Mucosa of rectum (tissue), 2 donors: ENCODE measurements around the gene FRMD6.
A peak's percentile ranks its signal among the peaks of the same experiment; 100 is the strongest.

Source experiments
- H3K27ac ChIP-seq, 2 donors: one replicate each; pipeline ENCODE4 v1.7.0; 2013; ENCODE audit warnings: inconsistent platforms in 2 of 2, low read depth in 2 of 2, low read length in 2 of 2
- H3K27me3 ChIP-seq, 2 donors: one replicate each; pipeline ENCODE4 v1.7.0; 2013; ENCODE audit warnings: low read length in 2 of 2; ENCODE audit not compliant: control insufficient read depth in 2 of 2, insufficient read depth in 2 of 2
- H3K36me3 ChIP-seq, 2 donors: one replicate each; pipeline ENCODE4 v1.7.0; 2013; ENCODE audit warnings: low read length in 2 of 2; ENCODE audit not compliant: control insufficient read depth in 2 of 2, insufficient read depth in 2 of 2
- H3K4me1 ChIP-seq, 2 donors: one replicate each; pipeline ENCODE4 v1.7.0; 2013; ENCODE audit warnings: low read length in 2 of 2, mild to moderate bottlenecking in 1 of 2; ENCODE audit not compliant: control insufficient read depth in 2 of 2, insufficient read depth in 2 of 2
- H3K4me3 ChIP-seq, 2 donors: one replicate each; pipeline ENCODE4 v1.7.0; 2013; ENCODE audit warnings: low read length in 2 of 2
- H3K9ac ChIP-seq, 2 donors: one replicate each; pipeline ENCODE4 v1.7.0; 2013; ENCODE audit warnings: low read length in 2 of 2, low read depth in 1 of 2, mild to moderate bottlenecking in 1 of 2
- H3K9me3 ChIP-seq, 2 donors: one replicate each; pipeline ENCODE4 v1.7.0; 2013; ENCODE audit warnings: low read length in 2 of 2; ENCODE audit not compliant: control insufficient read depth in 2 of 2
- donor health status: healthy.
- donor health status: Normal muscosa, but diverticular disease.

Gene FRMD6

DNA sequence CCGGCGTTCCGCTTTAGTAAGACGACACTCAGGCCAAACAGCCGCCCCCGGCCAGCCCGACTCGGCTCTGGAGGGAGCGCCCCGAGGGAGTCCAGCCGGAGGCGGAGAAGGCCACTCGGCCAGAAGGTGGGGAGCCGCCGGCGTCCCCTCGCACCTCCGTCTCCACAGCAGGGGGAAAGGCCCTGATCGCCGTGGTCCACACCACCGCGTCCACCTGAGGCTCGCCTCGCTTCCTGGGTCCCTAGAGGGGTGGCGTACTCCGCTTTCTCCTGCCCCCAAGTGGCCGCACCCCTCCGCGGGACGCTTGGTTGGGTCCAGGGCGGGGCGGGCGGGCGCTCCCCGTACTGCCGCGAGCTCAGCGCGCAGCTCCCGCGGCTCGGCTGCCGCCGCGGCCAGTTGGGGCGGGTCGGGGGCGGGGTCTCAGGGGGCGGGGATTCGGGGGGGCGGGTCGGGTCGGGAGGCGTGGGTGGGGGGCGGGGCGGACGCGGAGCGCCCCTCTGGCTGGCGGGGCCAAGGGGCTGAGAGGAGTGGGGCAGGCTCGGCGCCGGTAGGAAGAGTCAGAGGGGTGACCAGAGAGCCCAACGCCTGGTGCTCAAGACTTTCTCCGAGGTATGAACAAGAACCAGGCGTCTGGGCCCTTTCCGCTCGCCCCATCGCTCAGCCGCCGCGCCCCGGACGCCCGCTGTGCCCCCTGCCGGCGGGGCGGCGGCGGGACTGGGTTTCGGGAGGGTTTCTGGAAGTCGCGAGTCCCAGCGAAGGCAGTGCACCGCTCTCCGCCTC is at the start of gene FRMD6:
FRMD6 (plus strand) TSS at position 523 of the 780 bp plus-strand sequence. CDS start 37,927 bp downstream, outside the sequence.
- H3K27ac ChIP-seq = peak within 1 kb of the TSS; percentile 89 to 92
- no peaks in the 10 kb centered on the region for H3K36me3 ChIP-seq
- peaks cover 9 to 11% of the 10 kb centered on the region in 2 donors for H3K4me1 ChIP-seq
- no peaks in the 10 kb centered on the region for H3K9me3 ChIP-seq
- H3K27me3 ChIP-seq = peaks cover 0 to 20% of the 10 kb centered on the region in 2 donors
- H3K9ac ChIP-seq = peak within 1 kb of the TSS; percentile 93
- peak within 1 kb of the TSS; percentile 84 to 95 for H3K4me3 ChIP-seq

DNA sequence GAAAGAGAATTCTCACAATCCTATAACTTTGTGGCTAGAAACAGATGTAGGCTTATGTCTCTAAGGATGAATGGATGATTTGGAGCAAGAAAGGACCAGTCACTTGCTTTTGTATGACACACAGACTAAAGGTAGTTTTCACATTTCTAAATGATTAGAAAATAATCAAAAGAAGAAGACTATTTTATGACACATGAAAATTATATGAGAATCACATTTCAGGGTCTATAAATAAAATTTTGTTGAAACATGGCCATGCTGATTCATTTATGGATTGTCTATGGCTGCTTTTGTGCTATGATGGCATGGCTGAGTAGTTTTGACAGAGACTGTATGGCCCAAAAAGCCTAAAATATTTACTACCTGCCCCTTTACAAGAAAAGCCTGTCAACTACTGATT is 49.4 kb upstream of the FRMD6 start:
- Histone ChIP-seq H3K4me3 (no peak overlapping the region), H3K27ac (no peak overlapping the region), H3K9ac (no peak overlapping the region), H3K9me3 (no peaks in the 10 kb centered on the region), H3K27me3 (no peaks in the 10 kb centered on the region), H3K4me1 (no peaks in the 10 kb centered on the region), H3K36me3 (no peaks in the 10 kb centered on the region)

DNA sequence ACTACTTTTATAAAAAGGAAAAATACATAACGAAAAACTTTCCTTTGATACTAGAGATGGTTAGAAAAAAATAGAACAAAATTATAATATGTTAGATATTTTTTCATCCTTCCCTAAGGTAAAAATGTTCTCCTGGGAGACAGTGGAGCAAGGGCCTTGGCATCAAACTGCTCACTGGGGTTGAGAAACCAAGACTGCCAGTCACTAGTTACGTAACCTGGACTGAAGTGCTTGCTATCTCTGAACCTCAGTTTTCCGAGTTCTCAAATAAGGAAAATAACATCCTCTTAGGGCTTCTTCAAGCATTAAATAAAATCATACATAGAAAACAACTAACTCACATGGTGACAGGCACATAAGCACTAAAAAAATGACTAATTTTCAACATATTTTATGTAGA is 48.2 kb upstream of the FRMD6 start:
- Histone ChIP-seq H3K4me1 (no peaks in the 10 kb centered on the region), H3K9ac (no peak overlapping the region), H3K9me3 (no peaks in the 10 kb centered on the region), H3K4me3 (no peak overlapping the region), H3K27me3 (no peaks in the 10 kb centered on the region), H3K36me3 (no peaks in the 10 kb centered on the region), H3K27ac (no peak overlapping the region)

- no peak overlapping the region for H3K27ac ChIP-seq
- H3K27me3 ChIP-seq = no peaks in the 10 kb centered on the region
- H3K9me3 ChIP-seq = no peaks in the 10 kb centered on the region
- no peak overlapping the region for H3K9ac ChIP-seq
- no peaks in the 10 kb centered on the region for H3K4me1 ChIP-seq
- no peak overlapping the region for H3K4me3 ChIP-seq
- H3K36me3 ChIP-seq = no peaks in the 10 kb centered on the region
These were observed 47.6 kb upstream of the FRMD6 start for GRCh38 chr14:51604073-51604472.

GRCh38 chr14:51605575-51605974 is 46.1 kb upstream of the FRMD6 start:
- Histone ChIP-seq H3K9ac (no peak overlapping the region), H3K27ac (no peak overlapping the region), H3K36me3 (no peaks in the 10 kb centered on the region), H3K9me3 (no peaks in the 10 kb centered on the region), H3K27me3 (no peaks in the 10 kb centered on the region), H3K4me3 (no peak overlapping the region), H3K4me1 (no peaks in the 10 kb centered on the region)

GRCh38 chr14:51607711-51608110 is 44.0 kb upstream of the FRMD6 start:
- H3K9me3 ChIP-seq = no peaks in the 10 kb centered on the region
- H3K27ac ChIP-seq = no peak overlapping the region
- H3K4me1 ChIP-seq = no peaks in the 10 kb centered on the region
- no peak overlapping the region for H3K9ac ChIP-seq
- no peaks in the 10 kb centered on the region for H3K36me3 ChIP-seq
- H3K27me3 ChIP-seq = no peaks in the 10 kb centered on the region
- no peak overlapping the region for H3K4me3 ChIP-seq

DNA sequence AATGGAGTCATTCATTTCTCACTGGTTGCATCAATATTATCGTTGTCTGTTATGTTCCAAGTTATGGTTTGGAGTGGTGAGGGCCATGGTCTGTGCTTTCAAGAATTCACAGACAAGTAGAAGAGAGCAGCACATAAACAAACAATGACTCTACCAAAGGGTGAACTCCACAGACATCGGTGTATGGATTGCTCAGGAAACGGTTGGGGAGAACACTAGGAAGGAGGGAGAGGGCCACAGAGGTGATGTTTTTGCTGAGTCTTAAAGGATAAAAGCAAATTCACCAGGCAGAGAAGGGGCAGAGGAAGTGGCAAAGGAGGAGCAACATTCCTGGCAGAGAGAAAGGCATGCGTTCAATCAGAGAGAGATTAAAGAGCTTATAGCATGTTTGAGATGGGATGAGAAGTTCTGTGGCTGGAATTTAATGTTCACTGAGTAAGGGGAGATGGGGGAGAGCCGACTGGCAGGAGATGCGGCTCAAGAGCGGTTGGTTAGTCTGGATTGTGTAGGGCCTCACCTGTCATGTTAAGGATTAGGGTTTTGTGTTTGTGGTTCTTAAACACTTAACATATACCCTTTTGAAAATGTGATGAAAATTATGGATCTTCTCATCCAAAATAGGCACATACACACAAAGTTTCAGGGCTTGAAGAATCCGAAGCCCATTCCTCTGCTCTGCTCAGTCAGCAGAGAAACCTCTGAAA is 42.3 kb upstream of the FRMD6 start:
- no peak overlapping the region for H3K9ac ChIP-seq
- no peaks in the 10 kb centered on the region for H3K9me3 ChIP-seq
- H3K36me3 ChIP-seq = no peaks in the 10 kb centered on the region
- H3K4me3 ChIP-seq = no peak overlapping the region
- H3K4me1 ChIP-seq = no peaks in the 10 kb centered on the region
- H3K27ac ChIP-seq = no peak overlapping the region
- no peaks in the 10 kb centered on the region for H3K27me3 ChIP-seq

GRCh38 chr14:51609955-51610283 is 41.8 kb upstream of the FRMD6 start:
- H3K27ac ChIP-seq = no peak overlapping the region
- H3K27me3 ChIP-seq = no peaks in the 10 kb centered on the region
- no peaks in the 10 kb centered on the region for H3K36me3 ChIP-seq
- H3K9me3 ChIP-seq = no peaks in the 10 kb centered on the region
- H3K4me3 ChIP-seq = no peak overlapping the region
- no peak overlapping the region for H3K9ac ChIP-seq
- H3K4me1 ChIP-seq = no peaks in the 10 kb centered on the region

GRCh38 chr14:51610771-51611170 is 40.9 kb upstream of the FRMD6 start:
- H3K9ac ChIP-seq = no peak overlapping the region
- no peaks in the 10 kb centered on the region for H3K27me3 ChIP-seq
- H3K4me1 ChIP-seq = no peaks in the 10 kb centered on the region
- no peak overlapping the region for H3K4me3 ChIP-seq
- H3K27ac ChIP-seq = no peak overlapping the region
- H3K9me3 ChIP-seq = no peaks in the 10 kb centered on the region
- no peaks in the 10 kb centered on the region for H3K36me3 ChIP-seq

DNA sequence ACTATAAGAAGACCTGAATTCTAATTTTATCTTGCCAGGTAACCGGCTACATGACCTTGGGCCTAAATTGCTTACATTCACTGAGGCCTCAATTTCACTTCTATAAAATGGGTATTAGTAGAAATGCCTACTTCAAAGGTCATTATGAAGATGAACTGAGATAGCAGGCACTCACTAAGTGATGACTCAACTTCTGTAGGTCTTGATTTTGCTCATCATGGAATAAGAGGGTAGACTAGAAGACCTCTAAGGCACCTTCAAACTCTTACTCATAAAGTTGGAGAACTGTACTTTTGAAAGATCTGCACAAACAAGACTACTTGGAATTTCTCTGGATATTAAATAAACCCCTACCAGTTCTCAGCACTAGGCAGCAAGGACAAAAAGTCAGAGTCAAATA is 39.3 kb upstream of the FRMD6 start:
- Histone ChIP-seq H3K4me3 (no peak overlapping the region), H3K36me3 (no peaks in the 10 kb centered on the region), H3K9ac (no peak overlapping the region)

More for the DNA sequence above, 39.3 kb upstream of the FRMD6 start:
- Histone ChIP-seq H3K27me3 (no peaks in the 10 kb centered on the region), H3K4me1 (no peaks in the 10 kb centered on the region), H3K9me3 (no peaks in the 10 kb centered on the region), H3K27ac (no peak overlapping the region)
